GM23338 (cell line): ENCODE results near the gene MED7. TPM values are rescaled to one million over a fixed set of nuclear protein-coding genes. Genes with fewer than 3 reads are reported as not detected.

Source experiments
- ATAC-seq: fragments of 200-7000 bp; cut with Tn5 transposase; 3 replicates; pipeline ENCODE4 v1.9.1; 2020
- DNase-seq: peaks from one replicate; pipeline ENCODE4 v3.0.0-alpha.2; 2015; ENCODE audit warnings: low spot score
- H2AFZ ChIP-seq: fragments of 200-600 bp; sonication (generic); 2 replicates; pipeline ENCODE4 v1.8.0; 2016; ENCODE audit warnings: antibody characterized with exemption, mild to moderate bottlenecking, moderate library complexity
- H3F3A ChIP-seq: fragments of 200-600 bp; sonication (generic); replicated peaks from 2 replicates; pipeline ENCODE4 v1.8.0; 2017; ENCODE audit warnings: antibody characterized with exemption, mixed run types, low read depth
- H3K27ac ChIP-seq: fragments of 200-600 bp; sonication (generic); 2 replicates; pipeline ENCODE4 v1.6.1; 2016; ENCODE audit warnings: low read depth
- H3K27me3 ChIP-seq: fragments of 200-600 bp; sonication (generic); 2 replicates; pipeline ENCODE4 v1.8.0; 2016; ENCODE audit warnings: mild to moderate bottlenecking, mixed run types, moderate library complexity; ENCODE audit not compliant: insufficient read depth
- H3K36me3 ChIP-seq: fragments of 200-600 bp; sonication (generic); 2 replicates; pipeline ENCODE4 v1.8.0; 2016; ENCODE audit warnings: mild to moderate bottlenecking; ENCODE audit not compliant: insufficient read depth
- H3K4me1 ChIP-seq: fragments of 200-600 bp; sonication (generic); 2 replicates; pipeline ENCODE4 v1.8.0; 2016; ENCODE audit warnings: mild to moderate bottlenecking, moderate library complexity; ENCODE audit not compliant: insufficient read depth
- H3K4me2 ChIP-seq: fragments of 200-600 bp; sonication (generic); 2 replicates; pipeline ENCODE4 v1.7.1; 2017; ENCODE audit warnings: mixed run types
- H3K4me3 ChIP-seq: fragments of 200-600 bp; sonication (generic); 2 replicates; pipeline ENCODE4 v1.6.1; 2016; ENCODE audit warnings: mixed run types
- H3K79me2 ChIP-seq: fragments of 200-600 bp; sonication (generic); replicated peaks from 2 replicates; pipeline ENCODE4 v1.8.0; 2017; ENCODE audit warnings: mild to moderate bottlenecking; ENCODE audit not compliant: insufficient read depth
- H3K9me2 ChIP-seq: fragments of 200-600 bp; sonication (generic); 2 replicates; pipeline ENCODE4 v1.8.0; 2017; ENCODE audit not compliant: insufficient read depth
- H4K20me1 ChIP-seq: fragments of 200-600 bp; sonication (generic); replicated peaks from 2 replicates; pipeline ENCODE4 v1.8.0; 2017; ENCODE audit warnings: mild to moderate bottlenecking; ENCODE audit not compliant: insufficient read depth
- H3K27ac Mint-ChIP-seq: 2 replicates; pipeline ENCODE4 v1.8.0; 2020; ENCODE audit warnings: inconsistent platforms, mild to moderate bottlenecking, moderate library complexity, mixed read lengths
- H3K27me3 Mint-ChIP-seq: 3 replicates; pipeline ENCODE4 v1.8.0; 2022; ENCODE audit warnings: low read depth, mild to moderate bottlenecking, moderate library complexity, mixed read lengths, inconsistent platforms; ENCODE audit not compliant: insufficient read depth, poor library complexity
- H3K36me3 Mint-ChIP-seq: 3 replicates; pipeline ENCODE4 v1.8.0; 2021; ENCODE audit warnings: low read depth, mild to moderate bottlenecking, inconsistent platforms, moderate library complexity, mixed read lengths
- H3K4me1 Mint-ChIP-seq: 3 replicates; pipeline ENCODE4 v1.8.0; 2020; ENCODE audit warnings: mild to moderate bottlenecking, inconsistent platforms, mixed read lengths
- H3K4me3 Mint-ChIP-seq: 3 replicates; pipeline ENCODE4 v1.8.0; 2021; ENCODE audit warnings: moderate library complexity, mild to moderate bottlenecking, inconsistent platforms, mixed read lengths
- H3K9me3 Mint-ChIP-seq: 3 replicates; pipeline ENCODE4 v1.8.0; 2020; ENCODE audit warnings: moderate library complexity, mild to moderate bottlenecking, inconsistent platforms, mixed read lengths
- CREB1 ChIP-seq: fragments of 250-450 bp; sonication (Bioruptor Pico); IDR thresholded peaks from 2 replicates; pipeline ENCODE4 v1.5.0; 2020; ENCODE audit warnings: low read depth, mild to moderate bottlenecking, moderate library complexity
- CTCF ChIP-seq, 2 experiments: fragments of 200-600 bp in 1 of 2; sonication (generic) in 1 of 2; conservative IDR thresholded peaks; 2 replicates each; pipeline versions ENCODE4 v1.5.1 to v1.6.1; 2016 to 2017; ENCODE audit warnings: antibody characterized with exemption in 2 of 2, low read depth in 2 of 2, mild to moderate bottlenecking in 2 of 2, moderate library complexity in 1 of 2
- EZH2 ChIP-seq: fragments of 200-600 bp; sonication (generic); IDR thresholded peaks from one replicate; pipeline ENCODE4 v1.8.0; 2017; ENCODE audit warnings: antibody characterized with exemption, mild to moderate bottlenecking, low read depth; ENCODE audit not compliant: unreplicated experiment
- EZH2phosphoT487 ChIP-seq: fragments of 200-600 bp; sonication (generic); IDR thresholded peaks from one replicate; pipeline ENCODE4 v1.8.1; 2018; ENCODE audit warnings: antibody characterized with exemption; ENCODE audit not compliant: unreplicated experiment
- JUNB ChIP-seq: IDR thresholded peaks from one replicate; pipeline ENCODE4 v1.6.1; 2016; ENCODE audit warnings: antibody characterized with exemption; ENCODE audit not compliant: unreplicated experiment
- NANOG ChIP-seq: IDR thresholded peaks from 2 replicates; pipeline ENCODE4 v1.6.1; 2016; ENCODE audit warnings: antibody characterized with exemption, borderline replicate concordance
- POLR2AphosphoS5 ChIP-seq: IDR thresholded peaks from 2 replicates; pipeline ENCODE4 v1.6.1; 2016; ENCODE audit warnings: antibody characterized with exemption, low read depth
- REST ChIP-seq: IDR thresholded peaks from one replicate; pipeline ENCODE4 v1.6.1; 2018; ENCODE audit warnings: antibody characterized with exemption; ENCODE audit not compliant: unreplicated experiment
- STAT1 ChIP-seq: IDR thresholded peaks from one replicate; pipeline ENCODE4 v1.6.1; 2016; ENCODE audit warnings: antibody characterized with exemption; ENCODE audit not compliant: unreplicated experiment
- ZNF114 ChIP-seq: fragments of 250-450 bp; sonication (Bioruptor Pico); IDR thresholded peaks from 2 replicates; pipeline ENCODE4 v1.5.0; 2020; ENCODE audit warnings: mild to moderate bottlenecking, moderate library complexity
- ZNF331 ChIP-seq: fragments of 250-450 bp; sonication (Bioruptor Pico); IDR thresholded peaks from 2 replicates; pipeline ENCODE4 v1.5.0; 2020; ENCODE audit warnings: low read depth, mild to moderate bottlenecking, moderate library complexity
- polyA plus RNA-seq: library from polyadenylated mRNA; unstranded; fragments of >200 nt; fragmentation: Nextera tagmentation; extraction: Ambion mirVana; gene quantifications from 2 replicates; pipeline ENCODE4 v1.2.1, GENCODE V29; 2016
- total RNA-seq: library from RNA; depleted of rRNA; stranded (reverse); fragments of >200 nt; shearing (Covaris generic); gene quantifications from 2 replicates; pipeline ENCODE4 v1.2.3, GENCODE V29; 2014
- TF ChIP-seq, protein P1 (sequence below): fragments of 250-450 bp; sonication (Bioruptor Pico); IDR thresholded peaks from 2 replicates; pipeline ENCODE4 v1.5.0; 2020; ENCODE audit warnings: mild to moderate bottlenecking, moderate library complexity
- TF ChIP-seq, protein P2 (sequence below): IDR thresholded peaks from 2 replicates; pipeline ENCODE4 v1.6.1; 2016; ENCODE audit warnings: antibody characterized with exemption

Gene MED7
- total and polyA plus RNA-seq, 2 experiments from 2014 or later: 9.7 to 34.4 TPM

- no peaks in the 10 kb centered on the region for H3K79me2 ChIP-seq
- H3K9me2 ChIP-seq: no peaks in the 10 kb centered on the region
- no peak overlapping the region for H3K4me3 ChIP-seq
- Mint-ChIP-seq H3K27ac (no peak overlapping the region), H3K9me3 (no peaks in the 10 kb centered on the region), H3K4me1 (no peaks in the 10 kb centered on the region), H3K36me3 (no peaks in the 10 kb centered on the region), H3K27me3 (peaks cover 2% of the 10 kb centered on the region), H3K4me3 (no peak overlapping the region)
- no peaks in the 10 kb centered on the region for H3K36me3 ChIP-seq
- no peak overlapping the region for H3K27ac ChIP-seq
- no peaks in the 10 kb centered on the region for H3F3A ChIP-seq
- no peaks in the 10 kb centered on the region for H4K20me1 ChIP-seq
- H3K4me1 ChIP-seq: no peaks in the 10 kb centered on the region
- no peak overlapping the region for H3K4me2 ChIP-seq
- TF ChIP-seq EZH2phosphoT487: no peak
- TF ChIP-seq JUNB: no peak
- TF ChIP-seq POLR2AphosphoS5: no peak
- no peak for TF ChIP-seq CREB1 (CRISPR knock-in tag)
- TF ChIP-seq NANOG: no peak
- no peak for TF ChIP-seq ZNF114 (CRISPR knock-in tag)
- TF ChIP-seq ZNF331 (CRISPR knock-in tag): no peak
- no peak for TF ChIP-seq STAT1
- TF ChIP-seq, protein P1, sequence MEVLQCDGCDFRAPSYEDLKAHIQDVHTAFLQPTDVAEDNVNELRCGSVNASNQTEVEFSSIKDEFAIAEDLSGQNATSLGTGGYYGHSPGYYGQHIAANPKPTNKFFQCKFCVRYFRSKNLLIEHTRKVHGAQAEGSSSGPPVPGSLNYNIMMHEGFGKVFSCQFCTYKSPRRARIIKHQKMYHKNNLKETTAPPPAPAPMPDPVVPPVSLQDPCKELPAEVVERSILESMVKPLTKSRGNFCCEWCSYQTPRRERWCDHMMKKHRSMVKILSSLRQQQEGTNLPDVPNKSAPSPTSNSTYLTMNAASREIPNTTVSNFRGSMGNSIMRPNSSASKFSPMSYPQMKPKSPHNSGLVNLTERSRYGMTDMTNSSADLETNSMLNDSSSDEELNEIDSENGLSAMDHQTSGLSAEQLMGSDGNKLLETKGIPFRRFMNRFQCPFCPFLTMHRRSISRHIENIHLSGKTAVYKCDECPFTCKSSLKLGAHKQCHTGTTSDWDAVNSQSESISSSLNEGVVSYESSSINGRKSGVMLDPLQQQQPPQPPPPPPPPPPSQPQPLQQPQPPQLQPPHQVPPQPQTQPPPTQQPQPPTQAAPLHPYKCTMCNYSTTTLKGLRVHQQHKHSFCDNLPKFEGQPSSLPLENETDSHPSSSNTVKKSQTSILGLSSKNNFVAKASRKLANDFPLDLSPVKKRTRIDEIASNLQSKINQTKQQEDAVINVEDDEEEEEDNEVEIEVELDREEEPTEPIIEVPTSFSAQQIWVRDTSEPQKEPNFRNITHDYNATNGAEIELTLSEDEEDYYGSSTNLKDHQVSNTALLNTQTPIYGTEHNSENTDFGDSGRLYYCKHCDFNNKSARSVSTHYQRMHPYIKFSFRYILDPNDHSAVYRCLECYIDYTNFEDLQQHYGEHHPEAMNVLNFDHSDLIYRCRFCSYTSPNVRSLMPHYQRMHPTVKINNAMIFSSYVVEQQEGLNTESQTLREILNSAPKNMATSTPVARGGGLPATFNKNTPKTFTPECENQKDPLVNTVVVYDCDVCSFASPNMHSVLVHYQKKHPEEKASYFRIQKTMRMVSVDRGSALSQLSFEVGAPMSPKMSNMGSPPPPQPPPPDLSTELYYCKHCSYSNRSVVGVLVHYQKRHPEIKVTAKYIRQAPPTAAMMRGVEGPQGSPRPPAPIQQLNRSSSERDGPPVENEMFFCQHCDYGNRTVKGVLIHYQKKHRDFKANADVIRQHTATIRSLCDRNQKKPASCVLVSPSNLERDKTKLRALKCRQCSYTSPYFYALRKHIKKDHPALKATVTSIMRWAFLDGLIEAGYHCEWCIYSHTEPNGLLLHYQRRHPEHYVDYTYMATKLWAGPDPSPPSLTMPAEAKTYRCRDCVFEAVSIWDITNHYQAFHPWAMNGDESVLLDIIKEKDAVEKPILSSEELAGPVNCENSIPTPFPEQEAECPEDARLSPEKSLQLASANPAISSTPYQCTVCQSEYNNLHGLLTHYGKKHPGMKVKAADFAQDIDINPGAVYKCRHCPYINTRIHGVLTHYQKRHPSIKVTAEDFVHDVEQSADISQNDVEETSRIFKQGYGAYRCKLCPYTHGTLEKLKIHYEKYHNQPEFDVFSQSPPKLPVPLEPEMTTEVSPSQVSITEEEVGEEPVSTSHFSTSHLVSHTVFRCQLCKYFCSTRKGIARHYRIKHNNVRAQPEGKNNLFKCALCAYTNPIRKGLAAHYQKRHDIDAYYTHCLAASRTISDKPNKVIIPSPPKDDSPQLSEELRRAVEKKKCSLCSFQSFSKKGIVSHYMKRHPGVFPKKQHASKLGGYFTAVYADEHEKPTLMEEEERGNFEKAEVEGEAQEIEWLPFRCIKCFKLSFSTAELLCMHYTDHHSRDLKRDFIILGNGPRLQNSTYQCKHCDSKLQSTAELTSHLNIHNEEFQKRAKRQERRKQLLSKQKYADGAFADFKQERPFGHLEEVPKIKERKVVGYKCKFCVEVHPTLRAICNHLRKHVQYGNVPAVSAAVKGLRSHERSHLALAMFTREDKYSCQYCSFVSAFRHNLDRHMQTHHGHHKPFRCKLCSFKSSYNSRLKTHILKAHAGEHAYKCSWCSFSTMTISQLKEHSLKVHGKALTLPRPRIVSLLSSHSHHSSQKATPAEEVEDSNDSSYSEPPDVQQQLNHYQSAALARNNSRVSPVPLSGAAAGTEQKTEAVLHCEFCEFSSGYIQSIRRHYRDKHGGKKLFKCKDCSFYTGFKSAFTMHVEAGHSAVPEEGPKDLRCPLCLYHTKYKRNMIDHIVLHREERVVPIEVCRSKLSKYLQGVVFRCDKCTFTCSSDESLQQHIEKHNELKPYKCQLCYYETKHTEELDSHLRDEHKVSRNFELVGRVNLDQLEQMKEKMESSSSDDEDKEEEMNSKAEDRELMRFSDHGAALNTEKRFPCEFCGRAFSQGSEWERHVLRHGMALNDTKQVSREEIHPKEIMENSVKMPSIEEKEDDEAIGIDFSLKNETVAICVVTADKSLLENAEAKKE (CRISPR knock-in tag): no peak
- no peak for TF ChIP-seq EZH2
- no peak for TF ChIP-seq CTCF (conservative IDR thresholded peaks at IDR 0.05; ENCODE audit: low read depth in 2 of 2)
- TF ChIP-seq REST: no peak
- TF ChIP-seq, protein P2, sequence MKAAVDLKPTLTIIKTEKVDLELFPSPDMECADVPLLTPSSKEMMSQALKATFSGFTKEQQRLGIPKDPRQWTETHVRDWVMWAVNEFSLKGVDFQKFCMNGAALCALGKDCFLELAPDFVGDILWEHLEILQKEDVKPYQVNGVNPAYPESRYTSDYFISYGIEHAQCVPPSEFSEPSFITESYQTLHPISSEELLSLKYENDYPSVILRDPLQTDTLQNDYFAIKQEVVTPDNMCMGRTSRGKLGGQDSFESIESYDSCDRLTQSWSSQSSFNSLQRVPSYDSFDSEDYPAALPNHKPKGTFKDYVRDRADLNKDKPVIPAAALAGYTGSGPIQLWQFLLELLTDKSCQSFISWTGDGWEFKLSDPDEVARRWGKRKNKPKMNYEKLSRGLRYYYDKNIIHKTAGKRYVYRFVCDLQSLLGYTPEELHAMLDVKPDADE: no peak
- DNase-seq (no peak), ATAC-seq (no peak)
- H2AFZ ChIP-seq: no peak overlapping the region
- H3K27me3 ChIP-seq: no peaks in the 10 kb centered on the region
Measured at GRCh38 chr5:157159209-157159751, 16.6 kb upstream of the MED7 start.
